Neuron (in vitro differentiated cells): ENCODE results near the gene FABP7.
A peak's percentile ranks its signal among the peaks of the same experiment; 100 is the strongest.

Experiments used
- H2AFZ ChIP-seq: one replicate; pipeline ENCODE4 v1.6.1; 2013; ENCODE audit warnings: low read depth, mild to moderate bottlenecking, inconsistent platforms, low read length, moderate library complexity
- H3K27me3 ChIP-seq: one replicate; pipeline ENCODE4 v1.6.1; 2013; ENCODE audit warnings: low read length; ENCODE audit not compliant: insufficient read depth
- H3K36me3 ChIP-seq: one replicate; pipeline ENCODE4 v1.6.1; 2013; ENCODE audit warnings: low read length; ENCODE audit not compliant: insufficient read depth
- H3K4me1 ChIP-seq: one replicate; pipeline ENCODE4 v1.6.1; 2013; ENCODE audit warnings: low read length; ENCODE audit not compliant: insufficient read depth
- H3K4me3 ChIP-seq: 2 replicates; pipeline ENCODE4 v1.5.1; 2013; ENCODE audit warnings: mild to moderate bottlenecking, low read length, moderate library complexity
- H3K9me3 ChIP-seq: one replicate; pipeline ENCODE4 v1.6.1; 2013; ENCODE audit warnings: low read length

Gene FABP7

DNA sequence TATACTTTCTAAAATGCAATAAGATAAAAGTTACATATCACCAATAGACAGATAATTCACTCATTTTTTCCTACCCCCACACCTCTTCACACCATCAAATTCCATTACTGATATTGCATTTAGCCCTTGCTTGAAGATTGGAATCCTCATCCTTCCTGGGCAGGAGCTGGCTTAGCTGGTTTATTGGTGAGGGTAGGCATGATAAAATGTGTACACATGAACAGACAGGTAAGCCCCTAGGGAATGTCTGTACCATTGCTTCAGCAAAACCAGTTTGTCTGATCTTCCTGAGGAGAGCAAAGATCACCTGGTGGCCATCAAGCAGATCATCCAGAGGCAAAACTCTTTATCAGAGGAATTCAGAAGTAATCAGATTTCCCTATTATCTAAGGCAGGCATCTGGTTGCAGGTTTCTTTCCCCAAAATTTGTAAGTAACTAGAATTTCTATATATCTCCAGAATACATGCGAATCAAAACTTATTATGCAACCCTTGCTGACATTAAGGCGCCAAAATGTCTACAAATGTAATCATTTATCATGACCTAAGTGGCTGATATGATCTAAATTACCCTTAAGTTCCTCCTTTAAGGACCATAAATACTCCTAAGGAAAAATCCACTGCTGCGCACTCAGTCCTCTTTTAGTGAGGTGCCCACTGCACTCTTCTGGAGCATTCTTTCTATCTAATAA lies 6.6 kb upstream of the FABP7 start:
- no peaks in the 10 kb centered on the region for H3K36me3 ChIP-seq
- H3K9me3 ChIP-seq, result no peaks in the 10 kb centered on the region
- no peak overlapping the region for H2AFZ ChIP-seq
- H3K27me3 ChIP-seq, result no peaks in the 10 kb centered on the region
- H3K4me1 ChIP-seq, result no peaks in the 10 kb centered on the region
- no peak overlapping the region for H3K4me3 ChIP-seq

DNA sequence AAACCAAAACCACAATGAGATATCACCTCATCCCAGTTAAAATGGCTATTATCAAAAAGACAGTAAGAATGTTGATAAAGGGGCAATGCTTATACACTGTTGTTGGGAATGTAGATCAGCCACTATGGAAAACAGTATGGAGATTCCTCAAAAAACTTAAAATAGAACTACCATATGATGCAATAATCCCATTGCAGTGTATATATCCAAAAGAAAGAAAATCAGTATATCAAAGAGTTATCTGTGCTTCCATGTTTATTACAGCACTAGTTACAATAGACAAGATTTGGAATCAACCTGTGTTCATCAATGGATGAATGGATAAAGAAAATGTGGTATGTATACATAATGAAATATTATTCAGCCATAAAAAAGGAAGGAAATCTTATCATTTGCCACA lies 3.5 kb upstream of the FABP7 start:
- Histone ChIP-seq H3K4me1 (peaks cover 15% of the 10 kb centered on the region), H2AFZ (no peak overlapping the region), H3K9me3 (no peaks in the 10 kb centered on the region), H3K36me3 (no peaks in the 10 kb centered on the region), H3K27me3 (no peaks in the 10 kb centered on the region), H3K4me3 (no peak overlapping the region)

DNA sequence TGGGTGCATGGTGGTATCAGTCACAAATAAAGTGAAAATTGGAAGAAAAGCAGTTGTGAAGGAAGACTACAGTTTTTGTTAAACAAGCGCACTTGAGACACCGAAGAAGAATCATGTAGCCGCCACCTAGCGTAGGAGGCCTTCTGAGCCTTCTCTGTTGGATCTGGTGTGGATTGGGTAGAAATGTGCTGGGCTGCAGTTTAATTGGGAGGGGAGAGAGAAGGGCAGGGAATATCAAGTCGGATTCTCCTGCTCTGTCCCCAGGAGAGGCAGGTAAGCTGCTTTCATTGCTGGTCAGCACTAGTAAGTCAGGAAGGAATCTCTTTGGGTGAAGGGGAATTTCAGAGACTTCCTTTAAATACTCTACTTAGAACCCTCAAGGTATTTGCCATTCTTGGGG lies 1.2 kb upstream of the FABP7 start:
- Histone ChIP-seq H3K4me1 (peaks cover 16% of the 10 kb centered on the region), H3K27me3 (no peaks in the 10 kb centered on the region), H3K4me3 (peak overlapping the region; percentile 51), H3K9me3 (no peaks in the 10 kb centered on the region), H2AFZ (peak overlapping the region; percentile 86), H3K36me3 (no peaks in the 10 kb centered on the region)

DNA sequence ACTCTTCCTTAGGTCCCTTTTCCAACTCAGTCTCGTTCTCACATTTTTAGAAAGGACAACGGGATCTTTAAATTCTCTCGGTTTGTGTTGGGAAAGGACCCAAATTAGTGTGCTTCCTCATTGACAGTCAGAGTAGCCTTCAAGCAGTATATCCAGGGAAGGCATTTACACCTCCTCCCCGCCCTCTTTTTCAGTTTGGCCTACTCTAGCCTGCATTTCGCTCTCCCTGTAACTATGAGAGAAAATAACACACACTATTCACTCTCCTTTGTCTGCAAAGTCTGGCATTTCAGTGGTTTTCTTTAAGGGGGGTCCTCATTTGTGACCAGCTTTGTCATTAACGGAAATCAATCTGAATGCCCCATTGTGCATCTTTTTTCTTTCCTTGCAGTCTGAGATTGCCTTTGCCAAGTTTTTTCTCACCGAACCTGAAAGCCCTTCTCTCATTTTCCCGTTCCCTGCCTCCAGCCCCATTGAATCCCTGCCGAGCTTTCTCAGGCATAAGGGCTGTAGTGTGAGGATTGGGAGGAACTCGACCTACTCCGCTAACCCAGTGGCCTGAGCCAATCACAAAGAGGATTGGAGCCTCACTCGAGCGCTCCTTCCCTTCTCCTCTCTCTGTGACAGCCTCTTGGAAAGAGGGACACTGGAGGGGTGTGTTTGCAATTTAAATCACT lies 393 bp upstream of the FABP7 start:
- H3K4me3 ChIP-seq, result peak overlapping the region; percentile 51
- peaks cover 16% of the 10 kb centered on the region for H3K4me1 ChIP-seq
- H3K27me3 ChIP-seq, result no peaks in the 10 kb centered on the region
- H3K9me3 ChIP-seq, result no peaks in the 10 kb centered on the region
- H3K36me3 ChIP-seq, result no peaks in the 10 kb centered on the region
- H2AFZ ChIP-seq, result peak overlapping the region; percentile 86

DNA sequence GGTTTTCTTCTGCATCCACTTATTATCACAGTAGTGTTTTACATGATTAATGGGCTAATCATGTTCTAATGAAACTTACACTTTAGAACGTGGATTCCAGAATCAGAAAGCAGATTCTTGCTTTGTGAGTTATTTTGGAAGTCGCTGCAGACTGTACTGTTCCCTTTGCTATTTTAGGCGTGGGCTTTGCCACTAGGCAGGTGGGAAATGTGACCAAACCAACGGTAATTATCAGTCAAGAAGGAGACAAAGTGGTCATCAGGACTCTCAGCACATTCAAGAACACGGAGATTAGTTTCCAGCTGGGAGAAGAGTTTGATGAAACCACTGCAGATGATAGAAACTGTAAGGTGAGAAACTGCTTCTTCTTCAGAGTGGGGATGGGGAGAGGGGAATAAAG lies 598 bp downstream of the FABP7 start:
- peak overlapping the region; percentile 86 for H2AFZ ChIP-seq
- no peaks in the 10 kb centered on the region for H3K9me3 ChIP-seq
- H3K4me1 ChIP-seq, result peaks cover 16% of the 10 kb centered on the region
- peak overlapping the region; percentile 51 for H3K4me3 ChIP-seq
- H3K27me3 ChIP-seq, result no peaks in the 10 kb centered on the region
- no peaks in the 10 kb centered on the region for H3K36me3 ChIP-seq

DNA sequence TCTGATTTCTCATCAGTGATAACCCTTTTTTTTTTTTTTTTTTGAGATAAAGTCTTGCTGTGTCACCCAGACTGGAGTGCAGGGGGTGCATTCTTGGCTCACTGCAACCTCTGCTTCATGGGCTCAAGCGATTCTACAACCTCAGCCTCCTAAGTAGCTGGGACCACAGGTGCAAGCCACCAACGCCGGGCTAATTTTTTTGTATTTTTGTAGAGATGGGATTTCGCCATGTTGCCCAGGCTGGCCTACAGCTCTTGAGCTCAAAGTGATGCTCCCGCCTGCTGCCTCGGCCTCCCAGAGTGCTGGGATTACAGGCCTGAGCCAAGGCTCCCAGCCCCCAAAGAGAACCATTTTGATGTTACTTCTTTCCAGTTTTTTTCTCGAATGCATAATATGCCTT lies 2.2 kb downstream of the FABP7 start:
- H3K4me1 ChIP-seq, result peaks cover 29% of the 10 kb centered on the region
- H2AFZ ChIP-seq, result no peak overlapping the region
- H3K27me3 ChIP-seq, result no peaks in the 10 kb centered on the region
- no peaks in the 10 kb centered on the region for H3K36me3 ChIP-seq
- H3K4me3 ChIP-seq, result no peak overlapping the region
- H3K9me3 ChIP-seq, result no peaks in the 10 kb centered on the region

DNA sequence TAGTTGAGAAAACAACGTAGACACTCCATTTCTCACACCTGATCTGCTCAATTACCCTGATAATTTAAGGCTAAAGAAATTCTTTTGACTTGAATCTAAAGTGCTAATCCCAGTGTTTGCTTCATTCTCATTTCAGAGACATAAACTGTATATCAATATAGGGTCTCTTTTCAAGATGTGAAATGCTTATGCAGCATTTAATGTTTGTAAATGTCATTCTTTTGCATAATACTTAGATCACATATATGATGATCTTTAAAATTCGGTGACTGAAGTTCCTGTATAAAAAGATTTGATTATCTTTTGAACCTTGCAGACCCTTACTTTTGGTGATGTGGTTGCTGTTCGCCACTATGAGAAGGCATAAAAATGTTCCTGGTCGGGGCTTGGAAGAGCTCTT lies 3.9 kb downstream of the FABP7 start:
- Histone ChIP-seq H3K27me3 (no peaks in the 10 kb centered on the region), H3K4me3 (no peak overlapping the region), H3K9me3 (no peaks in the 10 kb centered on the region), H2AFZ (no peak overlapping the region), H3K36me3 (no peaks in the 10 kb centered on the region), H3K4me1 (peaks cover 30% of the 10 kb centered on the region)

DNA sequence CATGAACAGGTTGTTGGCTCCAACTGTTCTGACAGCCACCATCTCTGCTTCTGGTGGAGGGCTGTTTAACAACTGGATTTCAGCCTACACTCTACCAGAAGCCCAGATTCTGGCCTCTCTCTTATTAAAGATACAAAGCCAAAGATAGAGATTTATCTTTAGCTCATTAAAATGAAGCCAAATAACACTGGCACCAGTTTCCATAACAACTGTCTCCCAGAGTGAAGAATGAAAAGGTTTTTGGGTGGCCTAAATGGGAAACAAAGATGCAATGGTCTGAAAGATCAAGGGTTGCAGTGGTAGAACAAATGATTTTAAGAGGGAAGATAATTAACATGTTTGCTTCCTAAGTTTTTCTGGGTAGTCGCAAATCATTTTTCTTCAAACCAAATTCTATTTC lies 6.4 kb downstream of the FABP7 start:
- H3K36me3 ChIP-seq, result no peaks in the 10 kb centered on the region
- no peak overlapping the region for H2AFZ ChIP-seq
- peaks cover 31% of the 10 kb centered on the region for H3K4me1 ChIP-seq
- no peak overlapping the region for H3K4me3 ChIP-seq
- H3K9me3 ChIP-seq, result no peaks in the 10 kb centered on the region
- H3K27me3 ChIP-seq, result no peaks in the 10 kb centered on the region

DNA sequence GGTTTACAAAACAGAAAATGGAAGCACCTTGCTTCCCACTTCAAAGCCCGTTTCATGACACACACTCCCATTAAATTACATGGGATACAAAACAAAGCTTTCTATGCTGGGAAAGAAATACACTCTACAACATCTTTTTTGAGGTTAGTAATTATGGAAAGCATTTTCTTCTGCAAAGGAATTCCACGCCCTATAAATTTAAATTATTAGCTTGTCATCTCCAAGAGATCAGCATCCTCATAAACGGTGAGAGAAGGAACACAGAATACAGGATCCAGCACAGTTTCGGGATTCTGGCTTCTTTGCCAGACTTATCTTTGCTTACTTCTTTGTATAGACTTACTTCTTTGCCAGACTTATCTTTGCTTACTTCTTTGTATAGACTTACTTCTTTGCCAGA lies 8.2 kb downstream of the FABP7 start:
- no peak overlapping the region for H3K4me3 ChIP-seq
- H3K4me1 ChIP-seq, result peaks cover 31% of the 10 kb centered on the region
- no peaks in the 10 kb centered on the region for H3K27me3 ChIP-seq
- no peaks in the 10 kb centered on the region for H3K36me3 ChIP-seq
- no peak overlapping the region for H2AFZ ChIP-seq
- no peaks in the 10 kb centered on the region for H3K9me3 ChIP-seq

DNA sequence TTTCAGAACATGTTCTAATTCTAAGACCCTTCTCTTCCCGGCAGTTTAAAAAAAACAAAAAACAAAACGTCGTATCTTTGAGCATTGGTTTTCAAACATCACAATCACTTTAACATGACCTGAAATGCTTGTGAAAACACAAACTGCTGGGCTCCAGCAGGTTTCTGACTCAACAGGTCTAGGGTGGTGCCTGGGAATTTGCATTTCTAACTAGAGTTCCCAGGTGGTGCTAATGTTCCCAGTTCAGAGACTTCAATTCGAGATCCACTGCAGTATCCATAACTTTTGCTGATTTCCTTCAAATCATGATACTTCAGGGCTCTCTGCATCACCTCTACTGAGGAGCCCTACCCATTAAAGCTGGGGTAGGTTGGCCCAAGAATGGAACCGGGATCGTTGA lies 8.7 kb downstream of the FABP7 start:
- Histone ChIP-seq H3K4me1 (peaks cover 31% of the 10 kb centered on the region), H3K27me3 (no peaks in the 10 kb centered on the region), H3K36me3 (no peaks in the 10 kb centered on the region), H2AFZ (peak overlapping the region; percentile 56), H3K4me3 (peak overlapping the region; percentile 75), H3K9me3 (no peaks in the 10 kb centered on the region)

DNA sequence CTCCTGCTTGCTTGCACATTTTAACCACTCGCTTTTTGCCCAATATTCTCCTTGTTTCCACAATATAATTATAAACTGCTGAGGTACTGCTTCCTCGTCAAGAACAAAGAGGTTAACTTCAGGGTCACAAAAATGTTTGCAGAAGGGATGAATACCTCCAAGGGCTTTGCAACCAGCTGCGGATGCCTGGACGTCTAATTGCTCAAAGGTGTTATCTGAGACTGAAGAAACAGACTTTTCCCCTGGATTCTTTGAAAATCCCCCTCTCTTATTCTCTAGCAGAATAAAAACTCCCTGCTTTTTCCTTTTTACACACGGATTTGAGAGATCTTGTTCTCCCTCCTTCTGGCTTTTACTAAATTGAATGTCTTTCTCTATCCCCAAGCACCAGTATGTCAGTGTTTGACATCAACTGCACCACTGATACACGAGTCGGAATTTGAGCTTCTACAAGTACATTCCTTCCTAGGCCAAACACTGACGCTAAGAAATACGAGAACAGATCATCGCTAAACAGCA lies 9.2 kb downstream of the FABP7 start:
- H3K4me1 ChIP-seq, result peaks cover 31% of the 10 kb centered on the region
- H2AFZ ChIP-seq, result peak overlapping the region; percentile 56
- no peaks in the 10 kb centered on the region for H3K36me3 ChIP-seq
- H3K27me3 ChIP-seq, result no peaks in the 10 kb centered on the region
- peak overlapping the region; percentile 75 for H3K4me3 ChIP-seq
- H3K9me3 ChIP-seq, result no peaks in the 10 kb centered on the region

DNA sequence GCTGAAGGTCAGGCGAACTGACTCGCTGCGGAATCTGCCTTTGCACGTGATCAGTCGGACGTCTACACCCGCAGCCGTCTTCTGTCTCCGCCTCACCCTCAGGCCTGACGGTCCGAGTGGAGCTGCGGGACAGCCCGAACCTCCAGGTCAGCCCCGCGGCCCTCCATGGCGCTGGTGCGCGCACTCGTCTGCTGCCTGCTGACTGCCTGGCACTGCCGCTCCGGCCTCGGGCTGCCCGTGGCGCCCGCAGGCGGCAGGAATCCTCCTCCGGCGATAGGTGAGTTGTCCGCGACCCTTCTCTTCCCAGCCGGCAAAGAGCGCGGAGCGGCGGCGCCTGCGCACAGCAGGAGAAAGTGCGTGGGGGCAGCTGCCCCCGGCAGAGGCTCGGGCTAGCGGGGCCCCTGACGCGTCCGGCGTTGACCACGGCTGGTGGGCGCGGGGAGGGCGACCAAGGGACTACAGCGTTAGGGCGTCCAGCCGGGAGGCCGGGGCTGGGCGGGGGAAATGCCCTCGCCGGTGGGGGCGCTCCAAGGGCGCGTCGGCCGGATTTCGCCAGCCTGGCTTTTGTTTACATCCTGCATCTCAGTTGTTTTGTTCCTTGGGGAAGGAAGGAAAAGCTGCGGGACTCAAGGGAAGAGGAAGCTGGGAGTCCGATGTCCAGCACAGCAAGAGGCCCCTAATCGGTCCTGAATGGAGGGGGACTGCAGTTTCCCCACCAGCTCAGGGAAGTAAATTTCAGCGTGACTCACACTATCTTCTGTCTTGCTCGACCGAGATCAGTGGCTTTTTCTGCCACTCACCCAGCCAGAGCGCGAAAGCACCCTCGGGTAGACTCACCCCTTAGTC lies 9.9 kb downstream of the FABP7 start, which contains the start of gene SMPDL3A:
SMPDL3A (plus strand) TSS at position 77 of the 846 bp plus-strand sequence; CDS start at position 166, 89 bp downstream.
- no peaks in the 10 kb centered on the region for H3K27me3 ChIP-seq
- peaks cover 31% of the 10 kb centered on the region for H3K4me1 ChIP-seq
- H2AFZ ChIP-seq, result peak within 1 kb of the TSS; percentile 56
- no peaks in the 10 kb centered on the region for H3K36me3 ChIP-seq
- no peaks in the 10 kb centered on the region for H3K9me3 ChIP-seq
- peak within 1 kb of the TSS; percentile 75 for H3K4me3 ChIP-seq

DNA sequence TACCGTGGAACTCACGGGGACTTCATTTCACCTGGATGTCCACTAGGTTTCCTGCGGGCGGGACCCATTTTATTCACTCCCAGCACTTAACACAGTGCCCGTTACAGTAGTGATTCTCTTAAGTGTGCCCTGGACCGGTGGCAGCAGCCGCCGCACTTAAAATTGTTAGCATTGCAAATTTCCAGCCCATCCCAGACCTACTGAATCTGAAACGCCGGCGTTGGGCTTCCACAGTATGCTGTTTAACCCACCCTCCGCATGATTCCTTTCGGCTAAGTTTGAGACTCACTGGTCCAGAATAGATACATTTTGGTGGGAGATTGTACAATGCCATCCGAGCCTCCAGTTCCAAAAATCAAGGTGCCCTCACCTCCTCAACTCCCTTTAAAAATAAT lies 10.5 kb downstream of the FABP7 start:
- H3K27me3 ChIP-seq, result no peaks in the 10 kb centered on the region
- H3K4me3 ChIP-seq, result peak overlapping the region; percentile 75
- no peaks in the 10 kb centered on the region for H3K36me3 ChIP-seq
- peaks cover 31% of the 10 kb centered on the region for H3K4me1 ChIP-seq
- peak overlapping the region; percentile 56 for H2AFZ ChIP-seq
- H3K9me3 ChIP-seq, result no peaks in the 10 kb centered on the region
